Activated CD4-positive, alpha-beta T cell treated with anti-CD3 and anti-CD28 coated beads for 1 hour (primary cell): ENCODE data around the gene EBF4.

ENCODE experiments used
- DNase-seq: peaks from one replicate; pipeline ENCODE4 v3.0.0-alpha.2; 2020

The EBF4 gene

GRCh38 chr20:2700913-2701620 is 8.5 kb downstream of the EBF4 start:
- no peak for DNase-seq

GRCh38 chr20:2701671-2702081 is 9.1 kb downstream of the EBF4 start:
- no peak for DNase-seq

- no peak for DNase-seq
Observed at GRCh38 chr20:2703716-2704475, 11.3 kb downstream of the EBF4 start.

- no peak for DNase-seq
Observed at GRCh38 chr20:2705931-2706645, 13.5 kb downstream of the EBF4 start.

- no peak for DNase-seq
Observed at GRCh38 chr20:2706688-2707352, 14.2 kb downstream of the EBF4 start.

- DNase-seq = no peak
Observed at GRCh38 chr20:2707353-2708072, 14.9 kb downstream of the EBF4 start.

- no peak for DNase-seq
Observed at GRCh38 chr20:2708073-2708415, 15.5 kb downstream of the EBF4 start.

GRCh38 chr20:2708665-2709064 is 16.1 kb downstream of the EBF4 start:
- DNase-seq = no peak

- DNase-seq = no peak
Observed at GRCh38 chr20:2709205-2709981, 16.8 kb downstream of the EBF4 start.

GRCh38 chr20:2713285-2713684 is 20.7 kb downstream of the EBF4 start:
- no peak for DNase-seq

- no peak for DNase-seq
Observed at GRCh38 chr20:2729251-2729713, 36.7 kb downstream of the EBF4 start.

- DNase-seq = no peak
Observed at GRCh38 chr20:2729791-2730190, 37.2 kb downstream of the EBF4 start.

- no peak for DNase-seq
Observed at GRCh38 chr20:2734899-2735298, 42.3 kb downstream of the EBF4 start.

GRCh38 chr20:2736441-2736840 is 43.9 kb downstream of the EBF4 start:
- no peak for DNase-seq

- DNase-seq = no peak
Observed at GRCh38 chr20:2738331-2739041, 45.9 kb downstream of the EBF4 start.

- no peak for DNase-seq
Observed at GRCh38 chr20:2739042-2739398, 46.4 kb downstream of the EBF4 start.

- DNase-seq = no peak
Observed at GRCh38 chr20:2740702-2741101, 48.1 kb downstream of the EBF4 start.

GRCh38 chr20:2741463-2741862 is 48.9 kb downstream of the EBF4 start:
- no peak for DNase-seq

GRCh38 chr20:2741881-2742280 is 49.3 kb downstream of the EBF4 start:
- DNase-seq = no peak

GRCh38 chr20:2742431-2742830 is 49.9 kb downstream of the EBF4 start:
- no peak for DNase-seq

- DNase-seq = peak; percentile 65
Observed at GRCh38 chr20:2742934-2743559, 50.5 kb downstream of the EBF4 start.
